ENCODE measurements around the gene SYPL2. TPM values are rescaled to one million over a fixed set of nuclear protein-coding genes. Genes with fewer than 3 reads are reported as not detected.

SYPL2 gene
- total RNA-seq, 4 donors from 2014 or later: 2.0 to 8.4 (median 4.2) TPM

- ATAC-seq: no peak
- no peak overlapping the region for H3K27ac ChIP-seq
- H3K4me3 ChIP-seq: no peak overlapping the region
- peaks cover 5% of the 10 kb centered on the region for H3K27me3 ChIP-seq
- H3K9me3 ChIP-seq: no peaks in the 10 kb centered on the region
- H3K36me3 ChIP-seq: no peaks in the 10 kb centered on the region
- 87% methylated on average over 6 of the region's 7 CpGs; no CpG with 5 or more reads in 1 of the 2 donors for WGBS, 2 donors (ENCODE audit: low coverage in 1 of 2)
- TF ChIP-seq EP300 (IDR thresholded peaks at IDR 0.05) (no peak), CTCF (IDR thresholded peaks at IDR 0.05) (no peak), POLR2A (IDR thresholded peaks at IDR 0.05) (no peak), POLR2AphosphoS5 (IDR thresholded peaks at IDR 0.05) (no peak)
- no peaks in the 10 kb centered on the region for H3K4me1 ChIP-seq
Measured at GRCh38 chr1:109522026-109522425, 55.7 kb downstream of the SYPL2 start.

GRCh38 chr1:109523706-109524105 lies 57.4 kb downstream of the SYPL2 start:
- Histone ChIP-seq H3K4me1 (no peaks in the 10 kb centered on the region), H3K4me3 (no peak overlapping the region), H3K9me3 (no peaks in the 10 kb centered on the region), H3K36me3 (no peaks in the 10 kb centered on the region), H3K27ac (no peak overlapping the region), H3K27me3 (peaks cover 5% of the 10 kb centered on the region)
- TF ChIP-seq EP300 (IDR thresholded peaks at IDR 0.05) (no peak), POLR2A (IDR thresholded peaks at IDR 0.05) (no peak), POLR2AphosphoS5 (IDR thresholded peaks at IDR 0.05) (no peak), CTCF (IDR thresholded peaks at IDR 0.05) (no peak)
- ATAC-seq: no peak
- WGBS, 2 donors (ENCODE audit: low coverage in 1 of 2): 78 to 80% methylated on average over 2 of the region's 2 CpGs

GRCh38 chr1:109527098-109527811 lies 60.9 kb downstream of the SYPL2 start:
- Histone ChIP-seq H3K9me3 (no peaks in the 10 kb centered on the region), H3K27ac (no peak overlapping the region), H3K4me1 (peaks cover 0 to 26% (median 0%) of the 10 kb centered on the region in 3 donors), H3K36me3 (no peaks in the 10 kb centered on the region), H3K27me3 (no peaks in the 10 kb centered on the region), H3K4me3 (no peak overlapping the region)
- ATAC-seq: no peak
- TF ChIP-seq EP300 (IDR thresholded peaks at IDR 0.05): no peak
- TF ChIP-seq POLR2AphosphoS5 (IDR thresholded peaks at IDR 0.05): no peak
- TF ChIP-seq POLR2A (IDR thresholded peaks at IDR 0.05): no peak
- no peak for TF ChIP-seq CTCF (IDR thresholded peaks at IDR 0.05)
- 68 to 82% methylated on average over 7 to 11 of the region's 14 CpGs for WGBS, 2 donors (ENCODE audit: low coverage in 1 of 2)

GRCh38 chr1:109527846-109528695 lies 61.7 kb downstream of the SYPL2 start:
- Histone ChIP-seq H3K36me3 (no peaks in the 10 kb centered on the region), H3K27me3 (no peaks in the 10 kb centered on the region), H3K9me3 (no peaks in the 10 kb centered on the region), H3K4me3 (no peak overlapping the region), H3K4me1 (peaks cover 0 to 33% (median 7%) of the 10 kb centered on the region in 3 donors), H3K27ac (no peak overlapping the region)
- 83% methylated on average over 2 of the region's 9 CpGs; no CpG with 5 or more reads in 1 of the 2 donors for WGBS, 2 donors (ENCODE audit: low coverage in 1 of 2)
- TF ChIP-seq EP300 (IDR thresholded peaks at IDR 0.05) (no peak), POLR2AphosphoS5 (IDR thresholded peaks at IDR 0.05) (no peak), POLR2A (IDR thresholded peaks at IDR 0.05) (no peak), CTCF (IDR thresholded peaks at IDR 0.05) (no peak)
- no peak for ATAC-seq

All from gastroesophageal sphincter (tissue), 4 donors.